Fibroblast of villous mesenchyme (primary cell): Measurements from ENCODE around the gene FXYD5. TPM values are rescaled to one million over a fixed set of nuclear protein-coding genes. Genes with fewer than 3 reads are reported as not detected.

ENCODE experiments used
- DNase-seq: peaks from one replicate; pipeline ENCODE4 v3.0.0-alpha.2; 2010; ENCODE audit warnings: low read depth
- H3K4me3 ChIP-seq: 2 replicates; pipeline ENCODE4 v1.5.1; 2011; ENCODE audit warnings: low read depth, mild to moderate bottlenecking, low read length
- total RNA-seq: library from RNA; depleted of rRNA; stranded (reverse); fragments of >200 nt; gene quantifications from 2 replicates; pipeline ENCODE4 v1.2.3, GENCODE V29; 2012
- TF ChIP-seq, protein P1 (sequence below): IDR thresholded peaks from 2 replicates; pipeline ENCODE4 v1.5.1; 2012; ENCODE audit warnings: low read depth, mild to moderate bottlenecking, low read length; ENCODE audit not compliant: insufficient read depth

The FXYD5 gene
- total RNA-seq, 1 donor: 20.3 TPM

DNA sequence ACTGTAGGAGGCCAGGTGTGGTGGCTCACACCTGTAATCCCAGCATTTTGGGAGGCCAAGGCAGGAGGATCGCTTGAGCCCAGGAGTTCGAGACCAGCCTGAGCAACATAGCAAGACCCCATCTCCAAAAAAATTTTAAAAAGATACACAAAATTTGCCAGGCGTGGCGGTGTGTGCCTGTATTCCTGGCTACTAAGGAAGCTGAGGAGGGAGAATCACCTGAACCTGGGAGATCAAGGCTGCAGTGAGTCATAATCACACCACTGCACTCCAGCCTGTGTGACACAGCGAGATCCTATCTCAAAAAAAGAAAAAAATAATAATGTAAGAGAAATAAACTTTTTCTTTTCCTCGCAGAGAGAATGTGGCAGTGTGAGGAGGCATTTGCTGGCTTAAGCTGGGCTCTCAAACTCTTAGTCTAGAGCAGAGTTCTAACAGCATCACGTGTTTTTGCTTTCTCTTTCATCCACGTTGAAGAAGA lies 52.9 kb downstream of the FXYD5 start:
- no peak for DNase-seq
- H3K4me3 ChIP-seq: no peak overlapping the region
- TF ChIP-seq, protein P1, sequence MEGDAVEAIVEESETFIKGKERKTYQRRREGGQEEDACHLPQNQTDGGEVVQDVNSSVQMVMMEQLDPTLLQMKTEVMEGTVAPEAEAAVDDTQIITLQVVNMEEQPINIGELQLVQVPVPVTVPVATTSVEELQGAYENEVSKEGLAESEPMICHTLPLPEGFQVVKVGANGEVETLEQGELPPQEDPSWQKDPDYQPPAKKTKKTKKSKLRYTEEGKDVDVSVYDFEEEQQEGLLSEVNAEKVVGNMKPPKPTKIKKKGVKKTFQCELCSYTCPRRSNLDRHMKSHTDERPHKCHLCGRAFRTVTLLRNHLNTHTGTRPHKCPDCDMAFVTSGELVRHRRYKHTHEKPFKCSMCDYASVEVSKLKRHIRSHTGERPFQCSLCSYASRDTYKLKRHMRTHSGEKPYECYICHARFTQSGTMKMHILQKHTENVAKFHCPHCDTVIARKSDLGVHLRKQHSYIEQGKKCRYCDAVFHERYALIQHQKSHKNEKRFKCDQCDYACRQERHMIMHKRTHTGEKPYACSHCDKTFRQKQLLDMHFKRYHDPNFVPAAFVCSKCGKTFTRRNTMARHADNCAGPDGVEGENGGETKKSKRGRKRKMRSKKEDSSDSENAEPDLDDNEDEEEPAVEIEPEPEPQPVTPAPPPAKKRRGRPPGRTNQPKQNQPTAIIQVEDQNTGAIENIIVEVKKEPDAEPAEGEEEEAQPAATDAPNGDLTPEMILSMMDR: no peak

DNA sequence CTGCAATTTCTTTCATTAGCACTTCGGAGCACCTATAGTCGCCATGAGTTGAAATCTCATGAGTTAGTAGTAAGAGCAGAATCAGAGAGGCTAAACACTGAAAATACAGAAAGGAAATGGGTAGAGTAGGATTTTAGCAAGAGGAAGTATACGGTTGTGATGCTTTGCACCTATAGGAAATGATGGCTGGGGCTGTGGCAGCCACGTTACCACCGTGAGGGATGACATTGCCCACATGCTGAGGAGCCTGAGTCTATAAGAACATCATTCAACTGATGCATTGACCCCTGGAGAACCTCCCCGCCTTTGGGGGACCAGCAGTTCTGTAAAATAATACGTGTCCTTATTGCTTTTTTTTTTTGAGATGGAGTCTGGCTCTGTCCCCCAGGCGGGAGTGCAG lies 53.6 kb downstream of the FXYD5 start:
- no peak overlapping the region for H3K4me3 ChIP-seq
- DNase-seq: no peak
- TF ChIP-seq, protein P1: no peak

- DNase-seq: no peak
- TF ChIP-seq, protein P1: no peak
- H3K4me3 ChIP-seq: no peak overlapping the region
Observed at GRCh38 chr19:35209646-35210045, 55.1 kb downstream of the FXYD5 start.

- no peak for DNase-seq
- H3K4me3 ChIP-seq: no peak overlapping the region
- TF ChIP-seq, protein P1: no peak
Observed at GRCh38 chr19:35211545-35212230, 57.2 kb downstream of the FXYD5 start.

DNA sequence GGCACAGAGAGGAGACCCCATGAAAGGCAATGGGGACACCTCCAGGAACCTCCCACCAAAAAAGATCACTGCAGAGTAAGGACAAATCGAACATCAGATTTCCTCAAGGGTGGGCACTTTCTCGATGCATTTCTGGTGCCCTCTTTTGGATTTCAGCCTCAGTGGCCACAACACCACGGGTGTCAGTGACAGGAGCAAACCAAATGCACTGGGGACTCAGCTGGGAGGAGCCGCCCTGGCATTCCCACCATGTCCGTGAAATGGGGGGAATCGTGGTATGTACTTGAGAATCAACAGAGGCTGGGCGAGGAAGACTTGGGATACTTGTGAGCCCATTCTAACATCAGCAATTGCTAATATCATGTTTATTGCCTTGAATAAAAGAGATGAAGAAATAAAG lies 57.7 kb downstream of the FXYD5 start:
- TF ChIP-seq, protein P1: no peak
- no peak for DNase-seq
- H3K4me3 ChIP-seq: no peak overlapping the region

- DNase-seq: peak; percentile 63
- TF ChIP-seq, protein P1: no peak
- no peak overlapping the region for H3K4me3 ChIP-seq
Observed at GRCh38 chr19:35213663-35214632, 59.4 kb downstream of the FXYD5 start.
